Neuronal stem cell (in vitro differentiated cells): ENCODE results near the gene IFT122.

Experiments used
- DNase-seq: peaks from one replicate; pipeline ENCODE4 v3.0.0-alpha.2; 2013; ENCODE audit warnings: low spot score
- H2AFZ ChIP-seq: one replicate; pipeline ENCODE4 v1.6.1; 2013; ENCODE audit warnings: mild to moderate bottlenecking, low read length, inconsistent platforms
- H2AK5ac ChIP-seq: 2 replicates; pipeline ENCODE4 v1.6.1; 2013; ENCODE audit warnings: low read depth, mild to moderate bottlenecking, inconsistent platforms, low read length, moderate library complexity, mixed read lengths
- H2BK120ac ChIP-seq: 2 replicates; pipeline ENCODE4 v1.6.1; 2013; ENCODE audit warnings: low read depth, mild to moderate bottlenecking, inconsistent platforms, low read length, moderate library complexity, mixed read lengths
- H2BK12ac ChIP-seq: one replicate; pipeline ENCODE4 v1.6.1; 2013; ENCODE audit warnings: low read length, inconsistent platforms
- H2BK15ac ChIP-seq: 2 replicates; pipeline ENCODE4 v1.6.1; 2013; ENCODE audit warnings: mild to moderate bottlenecking, low read length, inconsistent platforms, mixed read lengths
- H2BK5ac ChIP-seq: one replicate; pipeline ENCODE4 v1.6.1; 2013; ENCODE audit warnings: inconsistent platforms, mild to moderate bottlenecking, low read length, moderate library complexity
- H3K14ac ChIP-seq: one replicate; pipeline ENCODE4 v1.6.1; 2013; ENCODE audit warnings: low read length, inconsistent platforms
- H3K18ac ChIP-seq: 2 replicates; pipeline ENCODE4 v1.6.1; 2013; ENCODE audit warnings: low read length, inconsistent platforms
- H3K23ac ChIP-seq: 2 replicates; pipeline ENCODE4 v1.6.1; 2013; ENCODE audit warnings: low read depth, mild to moderate bottlenecking, mixed read lengths, low read length, inconsistent platforms; ENCODE audit not compliant: poor library complexity
- H3K27ac ChIP-seq: replicated peaks from 3 replicates; pipeline ENCODE4 v1.5.1; 2013; ENCODE audit warnings: low read length, inconsistent platforms
- H3K27me3 ChIP-seq, 3 experiments: 2 replicates each; pipeline ENCODE4 v1.6.1; 2013; ENCODE audit warnings: low read length in 3 of 3, mild to moderate bottlenecking in 2 of 3, inconsistent platforms in 1 of 3, low read depth in 1 of 3, mixed read lengths in 1 of 3, moderate library complexity in 1 of 3; ENCODE audit not compliant: control insufficient read depth in 3 of 3, insufficient read depth in 3 of 3
- H3K36me3 ChIP-seq, 2 donors: replicated peaks in 1 of 2; 2 replicates each; pipeline ENCODE4 v1.6.1; 2013; ENCODE audit warnings: low read length in 2 of 2; ENCODE audit not compliant: control insufficient read depth in 2 of 2, insufficient read depth in 2 of 2
- H3K4ac ChIP-seq: 2 replicates; pipeline ENCODE4 v1.6.1; 2013; ENCODE audit warnings: inconsistent platforms, mild to moderate bottlenecking, low read length, moderate library complexity
- H3K4me1 ChIP-seq, 2 donors: 1 replicate in 1 of 2; 2 replicates in 1 of 2; pipeline ENCODE4 v1.6.1; 2013; ENCODE audit warnings: low read length in 2 of 2, low read depth in 1 of 2; ENCODE audit not compliant: control insufficient read depth in 2 of 2, insufficient read depth in 1 of 2
- H3K4me2 ChIP-seq: one replicate; pipeline ENCODE4 v1.6.1; 2013; ENCODE audit warnings: mild to moderate bottlenecking, low read length, inconsistent platforms; ENCODE audit not compliant: insufficient read depth, poor library complexity, severe bottlenecking
- H3K4me3 ChIP-seq, 2 donors: 2 replicates each; pipeline ENCODE4 v1.5.1; 2013; ENCODE audit warnings: low read length in 2 of 2, mild to moderate bottlenecking in 2 of 2, inconsistent platforms in 1 of 2, moderate library complexity in 1 of 2
- H3K79me1 ChIP-seq: one replicate; pipeline ENCODE4 v1.6.1; 2013; ENCODE audit warnings: low read depth, mild to moderate bottlenecking, inconsistent platforms, low read length, moderate library complexity
- H3K9ac ChIP-seq: one replicate; pipeline ENCODE4 v1.6.1; 2013; ENCODE audit warnings: mild to moderate bottlenecking, low read depth, low read length, inconsistent platforms; ENCODE audit not compliant: poor library complexity
- H3K9me3 ChIP-seq, 2 donors: replicated peaks in 1 of 2; 2 replicates each; pipeline versions ENCODE3 to v1.6.1; 2013; ENCODE audit warnings: low read length in 2 of 2, mild to moderate bottlenecking in 2 of 2, inconsistent platforms in 1 of 2, low read depth in 1 of 2, mixed read lengths in 1 of 2, moderate library complexity in 1 of 2; ENCODE audit not compliant: control insufficient read depth in 2 of 2, insufficient read depth in 1 of 2
- H4K8ac ChIP-seq: one replicate; pipeline ENCODE4 v1.6.1; 2013; ENCODE audit warnings: low read depth, mild to moderate bottlenecking, inconsistent platforms, low read length, moderate library complexity
- H4K91ac ChIP-seq: one replicate; pipeline ENCODE4 v1.6.1; 2013; ENCODE audit warnings: low read length, low read depth, mild to moderate bottlenecking, inconsistent platforms; ENCODE audit not compliant: poor library complexity
- WGBS, 2 donors: extraction: QIAGEN DNeasy Blood & Tissue Kit; methylation state at CpG; one replicate each; pipeline ENCODE4 v1.1.7; 2013; ENCODE audit warnings: missing lambda C conversion rate in 2 of 2, mixed read lengths in 1 of 2; ENCODE audit not compliant: insufficient read length in 2 of 2, insufficient replicate concordance in 1 of 2; ENCODE audit errors: extremely low coverage in 2 of 2; 5-methylcytosine and 5-hydroxymethylcytosine counted together

IFT122 gene

GRCh38 chr3:129463094-129463493, 23.1 kb downstream of the IFT122 start:
- H3K79me1 ChIP-seq = no peaks in the 10 kb centered on the region
- DNase-seq = no peak
- H2BK15ac ChIP-seq = no peak overlapping the region
- no peaks in the 10 kb centered on the region for H3K27me3 ChIP-seq
- H3K4me3 ChIP-seq = no peak overlapping the region
- no peak overlapping the region for H2BK5ac ChIP-seq
- H2AK5ac ChIP-seq = no peak overlapping the region
- no peak overlapping the region for H3K23ac ChIP-seq
- no peak overlapping the region for H2AFZ ChIP-seq
- peaks cover 12 to 59% of the 10 kb centered on the region in 2 donors for H3K36me3 ChIP-seq
- H3K9me3 ChIP-seq = no peaks in the 10 kb centered on the region
- H3K14ac ChIP-seq = no peak overlapping the region
- no peak overlapping the region for H2BK120ac ChIP-seq
- no peak overlapping the region for H4K91ac ChIP-seq
- peaks cover 2 to 5% of the 10 kb centered on the region in 2 donors for H3K4me1 ChIP-seq
- H2BK12ac ChIP-seq = no peak overlapping the region
- H4K8ac ChIP-seq = no peak overlapping the region
- no peak overlapping the region for H3K4me2 ChIP-seq
- H3K9ac ChIP-seq = no peak overlapping the region
- no peak overlapping the region for H3K4ac ChIP-seq
- no CpG with 5 or more reads among the region's 3 CpGs for WGBS, 2 donors
- H3K27ac ChIP-seq = no peak overlapping the region
- H3K18ac ChIP-seq = no peak overlapping the region

GRCh38 chr3:129463716-129464115, 23.7 kb downstream of the IFT122 start:
- Histone ChIP-seq H3K79me1 (no peaks in the 10 kb centered on the region), H3K4me2 (no peak overlapping the region), H3K36me3 (peaks cover 12 to 53% of the 10 kb centered on the region in 2 donors), H2BK5ac (no peak overlapping the region), H2BK12ac (no peak overlapping the region), H3K9me3 (no peaks in the 10 kb centered on the region), H3K27me3 (no peaks in the 10 kb centered on the region), H3K18ac (no peak overlapping the region), H4K91ac (no peak overlapping the region), H3K4me3 (no peak overlapping the region), H2BK15ac (no peak overlapping the region), H2BK120ac (no peak overlapping the region), H3K4ac (no peak overlapping the region), H3K14ac (no peak overlapping the region), H3K27ac (no peak overlapping the region), H4K8ac (no peak overlapping the region), H3K9ac (no peak overlapping the region), H3K4me1 (peaks cover 2 to 5% of the 10 kb centered on the region in 2 donors), H3K23ac (no peak overlapping the region), H2AK5ac (no peak overlapping the region), H2AFZ (no peak overlapping the region)
- no CpG with 5 or more reads among the region's 4 CpGs for WGBS, 2 donors
- DNase-seq = no peak

- Histone ChIP-seq H3K4ac (no peak overlapping the region), H2AK5ac (no peak overlapping the region), H2BK120ac (no peak overlapping the region), H3K36me3 (peaks cover 14 to 65% of the 10 kb centered on the region in 2 donors), H3K27me3 (no peaks in the 10 kb centered on the region), H3K9ac (no peak overlapping the region), H3K79me1 (no peaks in the 10 kb centered on the region), H3K9me3 (no peaks in the 10 kb centered on the region), H3K4me2 (no peak overlapping the region), H3K23ac (no peak overlapping the region), H3K14ac (no peak overlapping the region), H4K91ac (no peak overlapping the region), H3K18ac (no peak overlapping the region), H4K8ac (no peak overlapping the region), H2BK12ac (no peak overlapping the region), H2BK15ac (no peak overlapping the region), H3K4me3 (no peak overlapping the region), H3K27ac (no peak overlapping the region), H2BK5ac (no peak overlapping the region), H2AFZ (no peak overlapping the region), H3K4me1 (peaks cover 5 to 7% of the 10 kb centered on the region in 2 donors)
- DNase-seq = no peak
- WGBS, 2 donors = no CpG with 5 or more reads among the region's 1 CpG
Observed at GRCh38 chr3:129467932-129468331, 27.9 kb downstream of the IFT122 start.

GRCh38 chr3:129469026-129469425, 29.0 kb downstream of the IFT122 start:
- Histone ChIP-seq H3K9ac (no peak overlapping the region), H2BK120ac (no peak overlapping the region), H3K4ac (no peak overlapping the region), H3K4me2 (no peak overlapping the region), H3K14ac (no peak overlapping the region), H3K9me3 (no peaks in the 10 kb centered on the region), H3K23ac (no peak overlapping the region), H3K4me3 (no peak overlapping the region), H3K18ac (no peak overlapping the region), H4K8ac (no peak overlapping the region), H3K79me1 (no peaks in the 10 kb centered on the region), H3K27me3 (no peaks in the 10 kb centered on the region), H2BK12ac (no peak overlapping the region), H3K27ac (no peak overlapping the region), H4K91ac (no peak overlapping the region), H3K36me3 (peaks cover 9 to 64% of the 10 kb centered on the region in 2 donors), H2AK5ac (no peak overlapping the region), H2BK5ac (no peak overlapping the region), H3K4me1 (peaks cover 5% of the 10 kb centered on the region in 2 donors), H2BK15ac (no peak overlapping the region), H2AFZ (no peak overlapping the region)
- WGBS, 2 donors = no CpG with 5 or more reads among the region's 2 CpGs
- no peak for DNase-seq
